IPS DF 4.7 (cell line): Measurements from ENCODE around the gene CEBPB.

ENCODE experiments used
- DNase-seq: peaks from one replicate; pipeline ENCODE4 v3.0.0-alpha.2; 2013; ENCODE audit warnings: low spot score; ENCODE audit errors: extremely low read depth

CEBPB gene

GRCh38 chr20:50213531-50214106, 23.0 kb downstream of the CEBPB start:
- no peak for DNase-seq

DNA sequence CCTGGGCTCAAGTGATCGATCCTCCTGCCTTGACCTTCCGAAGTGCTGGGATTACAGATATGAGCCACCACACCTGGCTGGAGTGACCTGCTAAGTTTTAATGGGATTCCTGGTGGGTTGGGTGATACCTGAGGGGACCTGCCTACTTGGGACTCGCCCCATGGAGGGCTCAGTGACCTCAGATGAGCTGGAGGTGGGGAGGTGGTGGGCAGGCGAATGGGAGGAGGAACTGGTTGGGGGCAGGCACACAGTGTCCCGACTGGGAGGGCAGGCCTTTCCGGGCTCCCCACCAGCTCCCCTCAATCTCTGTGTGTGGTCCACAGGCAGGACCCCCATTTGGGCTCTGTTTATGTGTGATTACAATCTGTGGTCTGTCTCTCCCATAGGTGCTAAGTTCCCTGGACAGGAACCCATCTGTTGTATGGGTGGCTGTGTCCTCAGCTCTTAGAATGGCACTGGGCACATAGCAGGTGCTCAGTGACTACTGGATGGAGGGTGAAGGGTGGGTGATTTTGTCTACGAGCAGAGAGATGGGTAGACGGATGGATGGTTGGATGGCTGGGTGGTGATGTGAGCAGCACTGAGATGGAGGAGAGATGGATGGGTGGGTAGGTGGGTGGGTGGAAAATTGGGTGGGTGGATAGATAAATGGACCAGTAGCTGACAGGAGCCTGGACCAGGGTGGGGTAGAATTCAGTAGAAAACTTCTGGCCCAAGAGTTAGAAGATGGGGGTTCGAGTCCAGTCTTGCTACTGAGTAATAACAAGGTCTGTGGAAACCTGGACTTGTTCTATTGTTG, 23.8 kb downstream of the CEBPB start:
- no peak for DNase-seq

DNA sequence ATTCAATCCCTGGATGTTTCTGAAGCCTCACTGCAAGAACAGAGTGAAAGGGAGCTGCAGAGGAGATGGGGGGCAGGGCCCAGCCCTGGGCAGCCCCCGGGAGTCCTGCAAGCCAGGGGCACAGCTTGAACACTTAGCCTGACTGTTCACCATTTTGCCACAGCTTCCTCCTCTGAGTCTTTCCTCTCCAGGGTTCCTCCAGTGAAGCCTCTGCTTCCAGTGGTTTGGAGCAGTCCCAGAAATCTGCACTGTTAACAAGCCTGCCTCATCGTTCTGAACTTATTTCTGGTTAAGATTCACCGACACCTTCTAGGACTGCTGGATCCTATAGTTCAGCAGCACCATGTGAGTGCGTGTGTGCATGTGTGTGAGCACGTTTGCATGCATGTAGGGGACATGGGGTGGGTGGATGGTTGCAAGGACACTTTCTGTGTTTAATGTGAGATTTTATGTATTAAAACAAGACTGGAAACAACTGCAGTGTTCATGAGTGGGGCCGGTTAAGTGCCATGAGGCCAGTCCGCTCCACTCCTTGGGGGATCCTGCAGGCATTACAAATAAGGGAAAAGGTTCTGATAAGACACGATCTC, 24.6 kb downstream of the CEBPB start:
- DNase-seq = no peak

GRCh38 chr20:50215926-50216325, 25.3 kb downstream of the CEBPB start:
- no peak for DNase-seq

DNA sequence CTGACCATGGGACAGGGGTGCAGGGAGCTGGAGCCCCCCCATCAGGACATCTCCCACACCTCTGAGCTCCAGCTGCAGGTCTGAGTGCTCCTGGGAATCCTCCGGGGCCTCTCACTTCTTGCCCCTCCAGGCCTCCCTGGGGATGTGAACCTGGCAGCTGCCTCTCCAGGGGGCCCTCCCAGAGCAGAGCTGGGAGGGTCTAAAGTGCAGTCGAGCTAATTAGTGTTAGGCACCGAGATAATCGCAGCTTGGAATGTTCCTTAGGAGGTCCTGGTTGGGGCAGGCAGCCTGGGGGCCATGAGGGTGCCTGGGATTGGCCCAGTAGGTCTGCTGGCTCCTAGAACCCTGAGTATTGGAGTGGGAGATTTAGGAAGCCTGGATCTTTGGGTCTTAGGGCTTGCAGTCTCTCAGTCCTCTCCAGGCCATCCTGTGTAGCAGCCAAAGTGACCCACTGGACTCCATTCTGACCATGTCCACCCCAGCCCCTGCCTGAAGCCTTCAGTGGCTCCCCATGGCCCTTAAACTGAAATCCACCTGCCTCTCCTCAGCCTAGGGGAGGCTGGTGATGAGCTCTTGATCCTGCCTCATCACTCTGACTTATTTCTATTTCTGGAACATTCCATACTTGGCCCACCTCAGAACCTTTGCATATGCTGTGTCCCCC, 26.0 kb downstream of the CEBPB start:
- no peak for DNase-seq

- no peak for DNase-seq
Observed at GRCh38 chr20:50217207-50217949, 26.7 kb downstream of the CEBPB start.

DNA sequence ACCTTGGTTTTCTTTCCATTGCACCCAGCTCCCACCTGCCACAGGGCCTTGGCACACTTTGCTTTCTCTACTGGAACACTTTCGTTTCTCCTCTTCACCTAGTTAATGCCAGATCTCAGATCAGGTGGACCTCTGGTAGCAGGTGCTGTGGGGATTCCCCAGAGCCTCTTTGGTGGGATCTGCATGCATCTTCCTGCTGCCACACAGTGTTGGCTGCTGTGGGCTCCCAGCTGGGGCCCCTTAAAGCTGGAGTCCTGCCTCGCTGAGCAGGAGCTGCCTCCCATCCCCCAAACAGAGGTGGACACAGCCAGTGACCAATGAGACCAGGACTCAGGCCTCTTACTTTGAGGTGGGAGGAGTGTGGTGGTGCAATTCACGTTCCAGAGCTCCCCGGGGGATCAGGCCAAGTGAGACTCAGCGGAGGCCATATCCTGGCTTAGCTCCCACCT, 28.4 kb downstream of the CEBPB start:
- DNase-seq = no peak

- no peak for DNase-seq
Observed at GRCh38 chr20:50219600-50219999, 29.0 kb downstream of the CEBPB start.

DNA sequence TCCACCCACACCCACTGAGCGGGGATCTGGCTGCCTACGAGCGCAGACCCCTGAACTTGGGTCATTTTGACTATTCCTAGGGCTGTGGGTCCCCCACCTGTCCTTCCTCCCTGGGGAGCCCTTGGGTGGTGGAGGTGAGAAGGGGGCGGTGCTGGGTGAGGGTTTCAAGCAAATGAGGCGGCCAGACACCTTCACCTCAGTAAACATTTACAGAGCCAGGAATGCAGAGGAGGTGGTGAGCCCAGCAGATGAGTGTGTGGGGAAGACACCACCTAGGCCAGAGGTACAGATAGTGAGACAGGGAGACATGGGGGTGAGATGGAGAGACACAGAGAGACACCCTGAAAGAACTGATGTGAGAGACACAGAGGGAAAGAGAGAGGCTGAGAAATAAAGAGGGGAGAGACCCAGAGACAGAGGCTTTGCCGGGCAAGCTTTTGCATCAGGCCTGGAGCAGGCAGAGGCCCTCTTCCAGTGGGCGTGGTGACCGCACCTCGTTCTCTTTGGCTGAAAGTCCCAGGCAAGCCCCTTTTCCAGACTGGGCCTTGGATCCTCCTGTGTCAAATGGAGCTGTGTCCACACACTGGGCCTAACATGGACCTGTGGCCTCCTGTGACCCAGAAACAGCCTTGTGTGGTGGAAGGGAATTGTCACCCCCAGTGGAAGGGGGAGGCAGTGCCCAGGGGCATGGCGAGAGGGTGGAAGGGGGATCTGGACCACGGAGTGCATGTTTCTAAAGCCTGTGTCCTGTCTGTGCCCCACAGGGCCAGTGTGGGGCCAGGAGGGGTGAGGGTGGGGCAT, 29.7 kb downstream of the CEBPB start:
- no peak for DNase-seq

DNA sequence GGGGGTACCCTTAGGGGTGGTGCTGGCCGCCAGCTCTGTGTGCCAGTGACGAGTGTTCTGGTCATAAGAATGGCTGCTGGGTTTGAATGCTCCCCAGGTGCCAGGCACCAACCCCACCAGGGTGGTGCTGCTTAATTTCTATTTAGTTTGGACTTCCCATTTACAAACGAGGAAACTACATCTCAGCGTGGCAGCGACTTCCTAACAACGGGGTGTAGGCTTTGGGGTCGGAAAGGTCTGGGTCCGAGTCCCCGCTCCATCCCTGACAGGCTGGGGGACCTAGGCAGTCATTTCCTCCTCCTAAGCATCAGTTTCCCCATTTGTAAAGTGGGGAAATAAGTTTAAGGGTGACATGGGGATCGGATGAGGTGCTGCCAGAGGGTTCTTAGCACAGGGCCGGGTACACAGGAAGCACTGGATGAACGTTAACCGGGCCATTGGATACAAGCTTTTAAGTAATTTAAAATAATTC, 30.3 kb downstream of the CEBPB start:
- no peak for DNase-seq

- no peak for DNase-seq
Observed at GRCh38 chr20:50221501-50222308, 31.1 kb downstream of the CEBPB start.

GRCh38 chr20:50222309-50223038, 31.8 kb downstream of the CEBPB start:
- no peak for DNase-seq

DNA sequence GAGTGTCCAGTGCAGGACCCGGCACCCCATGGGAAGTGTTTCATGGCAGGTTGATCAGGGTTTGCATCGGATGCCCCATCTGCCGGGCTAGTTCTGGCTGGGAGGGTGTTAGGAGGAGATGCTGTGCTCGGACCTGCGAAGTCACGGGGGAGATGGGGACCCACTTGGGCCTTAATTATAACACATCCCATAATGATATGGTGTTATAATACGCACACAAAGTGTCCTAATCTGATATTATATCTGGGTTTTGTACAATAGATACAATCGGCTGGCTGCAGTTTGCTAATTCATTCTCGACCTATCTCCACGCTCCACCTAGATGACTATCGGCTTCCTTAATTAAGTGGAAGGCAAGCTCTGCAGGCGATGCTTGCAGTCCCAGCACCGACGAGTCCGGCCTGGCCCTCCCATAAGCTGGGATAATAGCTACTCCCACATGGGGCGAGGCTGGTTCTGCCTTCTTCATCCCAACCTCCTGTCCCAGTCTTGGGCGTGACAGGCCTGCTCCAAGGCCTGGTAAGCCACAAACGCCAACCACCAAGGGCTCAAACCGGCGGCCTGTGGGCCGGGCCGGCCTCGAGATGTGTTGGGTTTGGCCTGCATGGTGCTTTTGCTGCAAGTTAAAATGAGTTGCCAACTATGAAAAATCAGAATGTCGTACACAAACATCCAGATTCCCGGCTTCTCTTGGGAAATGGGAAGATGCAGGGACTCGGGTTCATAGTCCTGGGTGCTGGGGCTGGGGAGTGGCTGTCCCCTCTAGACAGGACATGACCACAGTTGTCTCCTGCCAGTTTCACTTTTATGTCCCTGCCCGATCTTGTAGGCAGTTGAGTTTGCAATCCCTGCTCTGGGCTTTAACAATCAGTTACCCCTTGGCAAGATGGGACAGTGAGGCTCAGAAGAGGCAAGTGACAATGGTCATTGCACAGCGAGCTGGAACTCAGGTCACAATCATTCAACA, 32.7 kb downstream of the CEBPB start:
- DNase-seq = no peak

DNA sequence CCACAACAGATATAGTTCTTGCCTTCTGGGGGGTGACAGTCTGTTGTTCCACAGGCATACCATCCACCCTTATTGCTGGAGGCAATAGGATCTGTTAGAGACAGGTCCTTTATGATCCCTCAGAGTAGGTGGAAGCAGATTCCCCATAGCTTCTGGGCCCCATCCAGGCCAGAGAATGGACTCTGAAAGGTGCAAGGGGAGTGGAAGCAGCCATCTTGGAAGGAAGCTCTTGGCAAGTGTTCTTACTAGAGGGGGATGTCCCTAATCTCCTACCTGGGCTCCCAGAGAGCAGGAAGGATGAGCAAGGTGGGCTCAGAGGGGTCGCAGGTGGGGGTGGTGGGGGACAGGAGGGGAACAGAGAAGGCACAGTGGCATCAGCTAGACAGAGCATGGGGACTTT, 33.4 kb downstream of the CEBPB start:
- no peak for DNase-seq

- DNase-seq = no peak
Observed at GRCh38 chr20:50224531-50225255, 34.1 kb downstream of the CEBPB start.

- DNase-seq = no peak
Observed at GRCh38 chr20:50226093-50226974, 35.7 kb downstream of the CEBPB start.
